Activated naive CD4-positive, alpha-beta T cell treated with anti-CD3 and anti-CD28 coated beads for 36 hours (primary cell): ENCODE measurements around the gene FOXF1. TPM values are rescaled to one million over a fixed set of nuclear protein-coding genes. Genes with fewer than 3 reads are reported as not detected.

Experiments used
- CTCF ChIA-PET: fragments of 350-600 bp; sonication (Branson Sonifier 250); formaldehyde crosslinking; loops from one replicate; lab custom pipeline; 2021; ENCODE audit warnings: antibody characterized with exemption; lab: Charles Lee
- DNase-seq: peaks from one replicate; pipeline ENCODE4 v3.0.0-alpha.2; 2020
- H3K27ac Mint-ChIP-seq: one replicate; pipeline ENCODE4 v1.8.0; 2021; ENCODE audit warnings: mild to moderate bottlenecking, mixed read lengths
- H3K27me3 Mint-ChIP-seq: one replicate; pipeline ENCODE4 v1.8.0; 2021; ENCODE audit warnings: low read depth, mixed read lengths
- H3K36me3 Mint-ChIP-seq: one replicate; pipeline ENCODE4 v1.8.0; 2021; ENCODE audit warnings: low read depth, mixed read lengths
- H3K4me1 Mint-ChIP-seq: one replicate; pipeline ENCODE4 v1.8.0; 2021; ENCODE audit warnings: low read depth, mixed read lengths
- H3K4me3 Mint-ChIP-seq: one replicate; pipeline ENCODE4 v1.8.0; 2021; ENCODE audit warnings: mild to moderate bottlenecking, moderate library complexity, mixed read lengths
- H3K9me3 Mint-ChIP-seq: one replicate; pipeline ENCODE4 v1.8.0; 2021; ENCODE audit warnings: mixed read lengths
- intact Hi-C: fragments of 100-400 bp; cut with micrococcal nuclease; formaldehyde crosslinking; loops from one replicate; pipeline ENCODE4 v1.15.1; 2023
- total RNA-seq, 2 experiments: library from RNA; stranded (reverse); gene quantifications; one replicate each; pipeline ENCODE4 v1.2.3, GENCODE V29; 2021

Gene FOXF1
- total RNA-seq, 2 experiments from 2014 or later, result not detected

- CTCF ChIA-PET, result interaction anchor here (0.6 to 1.6 kb wide), 3 partner anchors 9 to 519 kb away, joined by 3 to 7 read pairs (median 4); no protein-coding TSS in a partner anchor
- Mint-ChIP-seq H3K4me3 (no peak overlapping the region), H3K4me1 (no peaks in the 10 kb centered on the region), H3K9me3 (peaks cover 2% of the 10 kb centered on the region), H3K27ac (no peak overlapping the region), H3K36me3 (no peaks in the 10 kb centered on the region), H3K27me3 (no peaks in the 10 kb centered on the region)
- DNase-seq, result no peak
- intact Hi-C loops, result no loop called here
These were observed 17.0 kb downstream of the FOXF1 start for GRCh38 chr16:86527366-86527765.

GRCh38 chr16:86528061-86528929 lies 18.0 kb downstream of the FOXF1 start:
- CTCF ChIA-PET, result interaction anchor here (0.6 to 1.6 kb wide), 2 partner anchors 10 to 387 kb away, joined by 3 to 4 read pairs; no protein-coding TSS in a partner anchor

GRCh38 chr16:86529160-86529559 lies 18.8 kb downstream of the FOXF1 start:
- CTCF ChIA-PET, result interaction anchor here (1.6 kb wide), 1 partner anchor 11 kb away, joined by 4 read pairs; no protein-coding TSS in a partner anchor

More at GRCh38 chr16:86528061-86528929, 18.0 kb downstream of the FOXF1 start:
- Mint-ChIP-seq H3K27me3 (no peaks in the 10 kb centered on the region), H3K4me3 (no peak overlapping the region), H3K36me3 (no peaks in the 10 kb centered on the region), H3K9me3 (peaks cover 2% of the 10 kb centered on the region), H3K4me1 (no peaks in the 10 kb centered on the region), H3K27ac (no peak overlapping the region)
- no peak for DNase-seq
- intact Hi-C loops, result no loop called here

GRCh38 chr16:86530251-86531190 lies 20.2 kb downstream of the FOXF1 start:
- DNase-seq, result no peak
- CTCF ChIA-PET, result no interaction called here
- Mint-ChIP-seq H3K27me3 (no peaks in the 10 kb centered on the region), H3K9me3 (peaks cover 2% of the 10 kb centered on the region), H3K4me3 (no peak overlapping the region), H3K36me3 (no peaks in the 10 kb centered on the region), H3K4me1 (no peaks in the 10 kb centered on the region), H3K27ac (no peak overlapping the region)
- intact Hi-C loops, result no loop called here

More at GRCh38 chr16:86529160-86529559, 18.8 kb downstream of the FOXF1 start:
- H3K4me3 Mint-ChIP-seq, result no peak overlapping the region
- no peak for DNase-seq
- peaks cover 2% of the 10 kb centered on the region for H3K9me3 Mint-ChIP-seq
- H3K4me1 Mint-ChIP-seq, result no peaks in the 10 kb centered on the region
- H3K27me3 Mint-ChIP-seq, result no peaks in the 10 kb centered on the region
- H3K36me3 Mint-ChIP-seq, result no peaks in the 10 kb centered on the region
- no peak overlapping the region for H3K27ac Mint-ChIP-seq
- intact Hi-C loops, result no loop called here

- intact Hi-C loops, result no loop called here
- Mint-ChIP-seq H3K36me3 (peaks cover 3% of the 10 kb centered on the region), H3K4me1 (no peaks in the 10 kb centered on the region), H3K4me3 (no peak overlapping the region), H3K27me3 (no peaks in the 10 kb centered on the region), H3K27ac (no peak overlapping the region), H3K9me3 (peaks cover 2% of the 10 kb centered on the region)
- CTCF ChIA-PET, result no interaction called here
- DNase-seq, result no peak
These were observed 20.8 kb downstream of the FOXF1 start for GRCh38 chr16:86531191-86531545.

GRCh38 chr16:86531641-86532525 lies 21.6 kb downstream of the FOXF1 start:
- Mint-ChIP-seq H3K27ac (no peak overlapping the region), H3K27me3 (no peaks in the 10 kb centered on the region), H3K9me3 (no peaks in the 10 kb centered on the region), H3K4me3 (no peak overlapping the region), H3K36me3 (peaks cover 3% of the 10 kb centered on the region), H3K4me1 (no peaks in the 10 kb centered on the region)
- CTCF ChIA-PET, result no interaction called here
- DNase-seq, result no peak
- intact Hi-C loops, result no loop called here

GRCh38 chr16:86532526-86532815 lies 22.1 kb downstream of the FOXF1 start:
- Mint-ChIP-seq H3K4me3 (no peak overlapping the region), H3K36me3 (peaks cover 3% of the 10 kb centered on the region), H3K9me3 (no peaks in the 10 kb centered on the region), H3K27me3 (no peaks in the 10 kb centered on the region), H3K4me1 (no peaks in the 10 kb centered on the region), H3K27ac (no peak overlapping the region)
- DNase-seq, result no peak
- CTCF ChIA-PET, result no interaction called here
- intact Hi-C loops, result no loop called here

- CTCF ChIA-PET, result no interaction called here
These were observed 22.7 kb downstream of the FOXF1 start for GRCh38 chr16:86533076-86533475.

GRCh38 chr16:86533767-86534351 lies 23.5 kb downstream of the FOXF1 start:
- no peaks in the 10 kb centered on the region for H3K27me3 Mint-ChIP-seq
- CTCF ChIA-PET, result no interaction called here

More at GRCh38 chr16:86533076-86533475, 22.7 kb downstream of the FOXF1 start:
- H3K4me3 Mint-ChIP-seq, result no peak overlapping the region
- H3K27ac Mint-ChIP-seq, result no peak overlapping the region
- H3K36me3 Mint-ChIP-seq, result peaks cover 3% of the 10 kb centered on the region
- no peaks in the 10 kb centered on the region for H3K4me1 Mint-ChIP-seq
- H3K27me3 Mint-ChIP-seq, result no peaks in the 10 kb centered on the region
- intact Hi-C loops, result no loop called here
- no peaks in the 10 kb centered on the region for H3K9me3 Mint-ChIP-seq
- DNase-seq, result no peak

GRCh38 chr16:86534779-86535615 lies 24.7 kb downstream of the FOXF1 start:
- Mint-ChIP-seq H3K4me1 (no peaks in the 10 kb centered on the region), H3K4me3 (no peak overlapping the region), H3K27ac (no peak overlapping the region), H3K9me3 (no peaks in the 10 kb centered on the region), H3K36me3 (peaks cover 6% of the 10 kb centered on the region), H3K27me3 (no peaks in the 10 kb centered on the region)
- intact Hi-C loops, result no loop called here
- DNase-seq, result no peak
- CTCF ChIA-PET, result no interaction called here

More at GRCh38 chr16:86533767-86534351, 23.5 kb downstream of the FOXF1 start:
- H3K4me1 Mint-ChIP-seq, result no peaks in the 10 kb centered on the region
- peaks cover 6% of the 10 kb centered on the region for H3K36me3 Mint-ChIP-seq
- H3K9me3 Mint-ChIP-seq, result no peaks in the 10 kb centered on the region
- intact Hi-C loops, result no loop called here
- no peak overlapping the region for H3K27ac Mint-ChIP-seq
- no peak overlapping the region for H3K4me3 Mint-ChIP-seq
- DNase-seq, result no peak

- Mint-ChIP-seq H3K27ac (no peak overlapping the region), H3K4me3 (no peak overlapping the region), H3K27me3 (no peaks in the 10 kb centered on the region), H3K9me3 (no peaks in the 10 kb centered on the region), H3K36me3 (peaks cover 6% of the 10 kb centered on the region), H3K4me1 (no peaks in the 10 kb centered on the region)
- intact Hi-C loops, result no loop called here
- DNase-seq, result no peak
- CTCF ChIA-PET, result no interaction called here
These were observed 26.3 kb downstream of the FOXF1 start for GRCh38 chr16:86536621-86537020.
